DOHH2 (cell line): ENCODE results near the gene MUC3A.

ENCODE experiments used
- H3F3A ChIP-seq: fragments of 200-600 bp; sonication (generic), shearing (Covaris generic); 2 replicates; pipeline ENCODE4 v1.6.0; 2016; ENCODE audit warnings: antibody characterized with exemption, mild to moderate bottlenecking; ENCODE audit not compliant: control insufficient read depth, insufficient read depth
- H3K27ac ChIP-seq: fragments of 200-600 bp; sonication (generic); 2 replicates; pipeline ENCODE4 v1.5.1; 2014; ENCODE audit warnings: low read depth, mild to moderate bottlenecking, low read length, moderate library complexity
- H3K27me3 ChIP-seq: fragments of 200-600 bp; sonication (generic); 2 replicates; pipeline ENCODE4 v1.6.1; 2014; ENCODE audit warnings: mild to moderate bottlenecking, low read length, mixed read lengths; ENCODE audit not compliant: control insufficient read depth
- H3K36me3 ChIP-seq: fragments of 200-600 bp; sonication (generic); 2 replicates; pipeline ENCODE4 v1.6.1; 2014; ENCODE audit warnings: mild to moderate bottlenecking, low read length, moderate library complexity, mixed read lengths; ENCODE audit not compliant: control insufficient read depth
- H3K4me1 ChIP-seq: fragments of 200-600 bp; sonication (generic); 2 replicates; pipeline ENCODE4 v1.6.1; 2014; ENCODE audit warnings: mild to moderate bottlenecking, low read length, mixed read lengths; ENCODE audit not compliant: control insufficient read depth
- H3K4me2 ChIP-seq: fragments of 200-600 bp; sonication (generic); 2 replicates; pipeline ENCODE4 v1.6.0; 2014; ENCODE audit warnings: mild to moderate bottlenecking, low read length, moderate library complexity
- H3K4me3 ChIP-seq: fragments of 200-600 bp; sonication (generic); 2 replicates; pipeline ENCODE4 v1.5.1; 2014; ENCODE audit warnings: mild to moderate bottlenecking, low read length, mixed read lengths
- H3K79me2 ChIP-seq: fragments of 200-600 bp; sonication (generic); 2 replicates; pipeline ENCODE4 v1.6.1; 2014; ENCODE audit warnings: mild to moderate bottlenecking, low read length, mixed read lengths; ENCODE audit not compliant: control insufficient read depth
- H3K9me2 ChIP-seq: fragments of 200-600 bp; sonication (generic); replicated peaks from 2 replicates; pipeline ENCODE4 v1.6.1; 2014; ENCODE audit warnings: mild to moderate bottlenecking, low read length, mixed read lengths; ENCODE audit not compliant: control insufficient read depth
- H3K9me3 ChIP-seq: fragments of 200-600 bp; sonication (generic); 2 replicates; pipeline ENCODE4 v1.6.1; 2014; ENCODE audit warnings: antibody characterized with exemption, low read length, mixed read lengths; ENCODE audit not compliant: control insufficient read depth, insufficient read depth
- H4K20me1 ChIP-seq: fragments of 200-600 bp; sonication (generic); 2 replicates; pipeline ENCODE4 v1.6.0; 2014; ENCODE audit warnings: low read depth, mild to moderate bottlenecking, antibody characterized with exemption, low read length, moderate library complexity; ENCODE audit not compliant: control insufficient read depth, insufficient read depth
- CTCF ChIP-seq: fragments of 200-600 bp; sonication (generic); IDR thresholded peaks from one replicate; pipeline ENCODE4 v1.5.1; 2014; ENCODE audit warnings: antibody characterized with exemption, mild to moderate bottlenecking, low read depth, low read length; ENCODE audit not compliant: poor library complexity, severe bottlenecking
- EZH2phosphoT487 ChIP-seq: fragments of 200-600 bp; sonication (generic); IDR thresholded peaks from 2 replicates; pipeline ENCODE4 v1.6.1; 2017; ENCODE audit warnings: borderline replicate concordance, mild to moderate bottlenecking, antibody characterized with exemption, low read length, moderate library complexity, mixed read lengths

The MUC3A gene

DNA sequence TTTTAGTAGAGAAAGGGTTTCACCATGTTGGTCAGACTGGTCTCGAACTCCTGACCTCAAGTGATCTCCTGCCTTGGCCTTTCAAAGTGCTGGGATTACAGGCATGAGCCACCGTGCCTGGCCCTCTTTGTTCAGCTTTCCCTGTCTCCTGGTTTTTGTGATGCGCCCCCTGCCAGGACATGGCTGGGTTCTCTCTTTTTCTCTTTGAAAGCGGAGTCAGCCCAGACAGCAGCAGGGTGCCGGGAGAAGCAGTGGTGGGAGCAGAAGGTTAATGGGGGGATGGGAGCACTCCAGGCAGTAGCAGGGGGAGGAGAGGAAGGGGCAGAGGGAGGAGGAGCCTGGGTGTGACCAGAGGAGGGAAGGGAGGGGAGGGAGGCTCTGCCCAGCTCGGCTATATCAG lies 1.8 kb downstream of the MUC3A start:
- Histone ChIP-seq H3K4me3 (no peak overlapping the region), H3K27me3 (peaks cover 37% of the 10 kb centered on the region), H3K79me2 (no peaks in the 10 kb centered on the region), H3K4me2 (no peak overlapping the region), H3K36me3 (no peaks in the 10 kb centered on the region), H3K27ac (no peak overlapping the region), H4K20me1 (no peaks in the 10 kb centered on the region), H3K4me1 (no peaks in the 10 kb centered on the region), H3F3A (no peaks in the 10 kb centered on the region), H3K9me3 (no peaks in the 10 kb centered on the region), H3K9me2 (no peaks in the 10 kb centered on the region)
- no peak for TF ChIP-seq CTCF
- no peak for TF ChIP-seq EZH2phosphoT487

- H3K27ac ChIP-seq = no peak overlapping the region
- no peak for TF ChIP-seq CTCF
- no peak for TF ChIP-seq EZH2phosphoT487
- no peaks in the 10 kb centered on the region for H3K36me3 ChIP-seq
- no peaks in the 10 kb centered on the region for H3K9me3 ChIP-seq
- peaks cover 34% of the 10 kb centered on the region for H3K27me3 ChIP-seq
- no peak overlapping the region for H3K4me2 ChIP-seq
- no peak overlapping the region for H3K4me3 ChIP-seq
- no peaks in the 10 kb centered on the region for H3F3A ChIP-seq
- H3K79me2 ChIP-seq = no peaks in the 10 kb centered on the region
- H3K9me2 ChIP-seq = no peaks in the 10 kb centered on the region
- H4K20me1 ChIP-seq = no peaks in the 10 kb centered on the region
- no peaks in the 10 kb centered on the region for H3K4me1 ChIP-seq
These were observed 2.7 kb downstream of the MUC3A start for GRCh38 chr7:100951888-100952560.

DNA sequence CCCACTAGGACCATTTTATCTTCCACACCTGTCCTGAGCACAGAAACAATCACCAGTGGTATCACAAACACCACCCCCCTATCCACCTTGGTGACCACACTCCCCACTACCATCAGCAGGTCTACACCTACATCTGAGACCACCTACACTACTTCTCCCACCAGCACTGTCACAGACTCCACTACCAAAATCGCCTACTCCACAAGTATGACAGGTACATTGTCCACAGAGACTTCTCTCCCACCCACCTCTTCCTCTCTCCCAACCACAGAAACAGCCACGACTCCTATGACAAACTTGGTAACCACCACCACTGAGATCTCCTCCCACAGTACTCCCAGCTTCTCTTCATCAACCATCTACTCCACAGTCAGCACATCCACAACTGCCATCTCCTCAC lies 3.3 kb downstream of the MUC3A start:
- Histone ChIP-seq H3K4me1 (no peaks in the 10 kb centered on the region), H3K9me2 (no peaks in the 10 kb centered on the region), H3K27ac (no peak overlapping the region), H3K9me3 (no peaks in the 10 kb centered on the region), H3K79me2 (no peaks in the 10 kb centered on the region), H3K4me2 (no peak overlapping the region), H3K4me3 (no peak overlapping the region), H4K20me1 (no peaks in the 10 kb centered on the region), H3K36me3 (no peaks in the 10 kb centered on the region), H3F3A (no peaks in the 10 kb centered on the region), H3K27me3 (peaks cover 34% of the 10 kb centered on the region)
- TF ChIP-seq CTCF (no peak), EZH2phosphoT487 (no peak)
